IPS-15b (cell line): ENCODE measurements around the gene POLR1G.
A peak's percentile ranks its signal among the peaks of the same experiment; 100 is the strongest.
"Not testable (repeated sequence)": the region's sequence is repeated elsewhere in the genome, so short reads cannot be mapped to it uniquely, and the experiment has no call there.

Experiments used
- H3K27me3 ChIP-seq: one replicate; pipeline ENCODE4 v1.6.1; 2013; ENCODE audit warnings: low read length; ENCODE audit not compliant: control insufficient read depth, insufficient read depth
- H3K36me3 ChIP-seq: one replicate; pipeline ENCODE4 v1.6.1; 2013; ENCODE audit warnings: low read length; ENCODE audit not compliant: control insufficient read depth, insufficient read depth
- H3K4me1 ChIP-seq: one replicate; pipeline ENCODE4 v1.6.1; 2013; ENCODE audit warnings: mild to moderate bottlenecking, low read length; ENCODE audit not compliant: control insufficient read depth, insufficient read depth
- H3K4me3 ChIP-seq: one replicate; pipeline ENCODE4 v1.5.1; 2013; ENCODE audit warnings: low read depth, low read length
- H3K9ac ChIP-seq: one replicate; pipeline ENCODE4 v1.6.1; 2013; ENCODE audit warnings: low read depth, mild to moderate bottlenecking, low read length
- H3K9me3 ChIP-seq: one replicate; pipeline ENCODE4 v1.6.1; 2013; ENCODE audit warnings: mild to moderate bottlenecking, low read length; ENCODE audit not compliant: control insufficient read depth, insufficient read depth

The POLR1G gene

GRCh38 chr19:45402298-45403061, 4.0 kb upstream of the POLR1G start:
- H3K36me3 ChIP-seq, result peaks cover 3% of the 10 kb centered on the region
- H3K4me1 ChIP-seq, result peaks cover 8% of the 10 kb centered on the region
- H3K9ac ChIP-seq, result no peak overlapping the region
- H3K4me3 ChIP-seq, result peak overlapping the region; percentile 28
- no peaks in the 10 kb centered on the region for H3K9me3 ChIP-seq
- peaks cover 19% of the 10 kb centered on the region for H3K27me3 ChIP-seq

GRCh38 chr19:45403272-45403671, 3.2 kb upstream of the POLR1G start:
- H3K9ac ChIP-seq, result no peak overlapping the region
- peak overlapping the region; percentile 83 for H3K4me3 ChIP-seq

GRCh38 chr19:45403781-45404556, 2.5 kb upstream of the POLR1G start:
- Histone ChIP-seq H3K27me3 (peaks cover 12% of the 10 kb centered on the region), H3K4me1 (peaks cover 8% of the 10 kb centered on the region), H3K9ac (no peak overlapping the region), H3K36me3 (peaks cover 10% of the 10 kb centered on the region), H3K4me3 (peak overlapping the region; percentile 83), H3K9me3 (no peaks in the 10 kb centered on the region)

More at GRCh38 chr19:45403272-45403671, 3.2 kb upstream of the POLR1G start:
- peaks cover 8% of the 10 kb centered on the region for H3K4me1 ChIP-seq
- H3K36me3 ChIP-seq, result peaks cover 7% of the 10 kb centered on the region
- no peaks in the 10 kb centered on the region for H3K9me3 ChIP-seq
- H3K27me3 ChIP-seq, result peaks cover 14% of the 10 kb centered on the region

GRCh38 chr19:45404557-45405434, 1.6 kb upstream of the POLR1G start, which contains the start of gene PPP1R13L:
Gene PPP1R13L (minus strand): TSS chr19:45405069. CDS start chr19:45398318, 6,751 bp downstream.
- peaks cover 12% of the 10 kb centered on the region for H3K27me3 ChIP-seq
- H3K9me3 ChIP-seq, result no peaks in the 10 kb centered on the region
- H3K4me3 ChIP-seq, result peak within 1 kb of the TSS; percentile 83
- H3K36me3 ChIP-seq, result peaks cover 14% of the 10 kb centered on the region
- peaks cover 8% of the 10 kb centered on the region for H3K4me1 ChIP-seq
- H3K9ac ChIP-seq, result peak within 1 kb of the TSS; percentile 67

- peaks cover 12% of the 10 kb centered on the region for H3K27me3 ChIP-seq
- H3K4me1 ChIP-seq, result peaks cover 8% of the 10 kb centered on the region
- H3K4me3 ChIP-seq, result peak overlapping the region; percentile 83
- H3K9me3 ChIP-seq, result no peaks in the 10 kb centered on the region
- H3K9ac ChIP-seq, result peak overlapping the region; percentile 99
- peaks cover 14% of the 10 kb centered on the region for H3K36me3 ChIP-seq
These were observed 814 bp upstream of the POLR1G start for GRCh38 chr19:45405435-45406225.

- H3K9me3 ChIP-seq, result no peaks in the 10 kb centered on the region
- peak overlapping the region; percentile 99 for H3K9ac ChIP-seq
- H3K27me3 ChIP-seq, result peaks cover 9% of the 10 kb centered on the region
- peak overlapping the region; percentile 83 for H3K4me3 ChIP-seq
- peaks cover 8% of the 10 kb centered on the region for H3K4me1 ChIP-seq
- H3K36me3 ChIP-seq, result peaks cover 14% of the 10 kb centered on the region
These were observed 589 bp downstream of the POLR1G start for GRCh38 chr19:45407091-45407375.

- not testable (repeated sequence) for H3K9me3 ChIP-seq, H3K4me1 ChIP-seq, H3K27me3 ChIP-seq
- H3K4me3 ChIP-seq, result peak overlapping the region; percentile 83
- peak overlapping the region; percentile 99 for H3K9ac ChIP-seq
- peaks cover 14% of the 10 kb centered on the region for H3K36me3 ChIP-seq
These were observed 1.1 kb downstream of the POLR1G start for GRCh38 chr19:45407585-45407984.

- Histone ChIP-seq H3K27me3 (peaks cover 3% of the 10 kb centered on the region), H3K9ac (no peak overlapping the region), H3K36me3 (peaks cover 14% of the 10 kb centered on the region), H3K4me3 (no peak overlapping the region), H3K9me3 (no peaks in the 10 kb centered on the region), H3K4me1 (peaks cover 3% of the 10 kb centered on the region)
These were observed 1.7 kb downstream of the POLR1G start for GRCh38 chr19:45408121-45408520.

GRCh38 chr19:45408830-45409556, 2.5 kb downstream of the POLR1G start:
- Histone ChIP-seq H3K9me3 (no peaks in the 10 kb centered on the region), H3K27me3 (no peaks in the 10 kb centered on the region), H3K36me3 (peaks cover 17% of the 10 kb centered on the region), H3K4me3 (no peak overlapping the region), H3K9ac (no peak overlapping the region), H3K4me1 (no peaks in the 10 kb centered on the region)

- H3K36me3 ChIP-seq, result peaks cover 21% of the 10 kb centered on the region
- H3K9me3 ChIP-seq, result no peaks in the 10 kb centered on the region
- no peak overlapping the region for H3K9ac ChIP-seq
- no peaks in the 10 kb centered on the region for H3K4me1 ChIP-seq
- H3K27me3 ChIP-seq, result no peaks in the 10 kb centered on the region
- no peak overlapping the region for H3K4me3 ChIP-seq
These were observed 3.1 kb downstream of the POLR1G start for GRCh38 chr19:45409557-45409920.
